Heart right ventricle (tissue), 16 donors: ENCODE data around the gene HLTF. TPM values are rescaled to one million over a fixed set of nuclear protein-coding genes. Genes with fewer than 3 reads are reported as not detected.

Experiments used
- ATAC-seq, 8 donors: fragments of 200-7000 bp; cut with Tn5 transposase; one replicate each; pipeline ENCODE4 v1.9.1; 2020; ENCODE audit warnings: mild to moderate bottlenecking in 8 of 8, moderate library complexity in 8 of 8, moderate number of reproducible peaks in 1 of 8
- DNase-seq, 2 donors: peaks; one replicate each; pipeline ENCODE4 v3.0.0-alpha.2; 2020
- H3K27ac ChIP-seq, 10 donors: fragments of 200-600 bp; sonication (generic) in 2 of 10; one replicate each; pipeline versions ENCODE4 v1.5.0 to v1.8.0; 2020 to 2022; ENCODE audit warnings: mild to moderate bottlenecking in 3 of 10
- H3K27me3 ChIP-seq, 7 donors: fragments of 200-600 bp; one replicate each; pipeline ENCODE4 v1.8.0; 2021 to 2022; ENCODE audit warnings: mild to moderate bottlenecking in 2 of 7
- H3K36me3 ChIP-seq, 9 donors: fragments of 200-600 bp; sonication (generic) in 1 of 9; one replicate each; pipeline versions ENCODE4 v1.5.0 to v1.8.0; 2020 to 2022; ENCODE audit warnings: mild to moderate bottlenecking in 2 of 9
- H3K4me1 ChIP-seq, 9 donors: fragments of 200-600 bp; sonication (generic) in 1 of 9; one replicate each; pipeline versions ENCODE4 v1.5.0 to v1.8.0; 2020 to 2022; ENCODE audit warnings: mild to moderate bottlenecking in 4 of 9
- H3K4me3 ChIP-seq, 10 donors: fragments of 200-600 bp; sonication (generic) in 2 of 10; one replicate each; pipeline versions ENCODE4 v1.5.0 to v1.8.0; 2020 to 2022; ENCODE audit warnings: mild to moderate bottlenecking in 7 of 10, moderate library complexity in 2 of 10
- H3K9me3 ChIP-seq, 11 donors: fragments of 200-600 bp in 10 of 11; sonication (generic) in 2 of 11; one replicate each; pipeline versions ENCODE4 v1.5.0 to v1.8.0; 2013 to 2022; ENCODE audit warnings: mild to moderate bottlenecking in 2 of 11, control low read depth in 1 of 11, moderate library complexity in 1 of 11
- CTCF ChIP-seq, 9 donors: fragments of 200-600 bp; sonication (generic) in 2 of 9; IDR thresholded peaks; one replicate each; pipeline versions ENCODE4 v1.5.0 to v1.8.0; 2021 to 2022; ENCODE audit warnings: antibody characterized with exemption in 9 of 9, mild to moderate bottlenecking in 5 of 9, moderate library complexity in 1 of 9
- WGBS, 2 donors: extraction: QIAGEN DNeasy Blood & Tissue Kit; methylation state at CpG; one replicate each; pipeline ENCODE4 v1.1.7; 2013; ENCODE audit warnings: inconsistent platforms in 1 of 2; 5-methylcytosine and 5-hydroxymethylcytosine counted together
- intact Hi-C, 10 donors: fragments of 100-400 bp; cut with DNase I; formaldehyde crosslinking; loops; one replicate each; pipeline versions ENCODE4 v1.11.1 to v1.14.2; 2022
- polyA plus RNA-seq, 2 donors: library from polyadenylated mRNA; stranded (reverse); fragments of 200-250 nt; gene quantifications; one replicate each; pipeline ENCODE4 v1.2.3, GENCODE V29; 2013
- total RNA-seq, 10 donors: library from RNA; stranded (reverse); fragmentation: NEBNext Ultra II Directional in 3 of 10; extraction: Animal tissue kit (Norgen Biotek cat#: 25700) in 3 of 10; gene quantifications; one replicate each; pipeline versions ENCODE4 v1.2.1 to v1.2.4, GENCODE V29; 2021 to 2023
- donor health status: Arrhythmogenic right ventricular cardiomyopathy.
- donor health status: ischemic (EF 13 %, LVEDD 7.1; RV severe dilation, severe dysfunction).
- donor health status: healthy with polysubstance abuse.
- donor health status: DM: no; HTN: yes; CAD: no.
- donor health status: DM: no; HTN: no; CAD: no.
- donor health status: ischemic (EF 25% LVEDD 6.9; RV normal size, moderate dysfunction).
- donor health status: ischemic (EF 25% LVEDD 5.7; RV mildly dilated, moderate dysfunction).
- donor health status: healthy.
- donor health status: DM: yes; HTN: yes; CAD: no.
- donor health status: Ischemic cardiomyopathy.
- donor health status: ischemic (EF 35%, LVEDD 5.7; RV mildly dilated, moderate dysfunction).
- donor health status: nonischemic (EF 11% LVEDD 7.7; RV severe dilation, severe dysfunction).
- donor health status: DM: yes; HTN: yes; CAD: no.
- donor health status: PGD.
- donor health status: ischemic (EF 29% LVEDD 5.4; RV normal size, mild dysfunction).
- donor health status: nonischemic (EF 23%, LVEDD 6.1; RV moderate dilation, normal function).

HLTF gene
- total and polyA plus RNA-seq, 12 donors = 4.5 to 38.6 (median 26.0) TPM

GRCh38 chr3:149089395-149089794 is 3.1 kb upstream of the HLTF start:
- Histone ChIP-seq H3K27me3 (no peaks in the 10 kb centered on the region), H3K4me1 (peaks cover 0 to 18% (median 10%) of the 10 kb centered on the region in 9 donors), H3K4me3 (no peak overlapping the region), H3K36me3 (peaks cover 0 to 4% (median 0%) of the 10 kb centered on the region in 9 donors), H3K27ac (no peak overlapping the region), H3K9me3 (no peaks in the 10 kb centered on the region)
- no peak for TF ChIP-seq CTCF (IDR thresholded peaks at IDR 0.05)
- 70 to 84% methylated on average over 3 of the region's 3 CpGs for WGBS, 2 donors
- DNase-seq = no peak
- no peak for ATAC-seq
- intact Hi-C loops = loop anchor here in 2 of 10 donors (10.0 kb wide), 1 partner anchor 135 kb away; no protein-coding TSS in a partner anchor

GRCh38 chr3:149087208-149087607 is 875 bp upstream of the HLTF start:
- no peak for TF ChIP-seq CTCF (IDR thresholded peaks at IDR 0.05)
- H3K4me1 ChIP-seq = peaks cover 0 to 18% (median 10%) of the 10 kb centered on the region in 9 donors
- no peaks in the 10 kb centered on the region for H3K9me3 ChIP-seq
- no peaks in the 10 kb centered on the region for H3K27me3 ChIP-seq
- H3K27ac ChIP-seq = no peak overlapping the region
- DNase-seq = no peak
- WGBS, 2 donors = 98% methylated on average over 15 of the region's 15 CpGs
- no peak for ATAC-seq
- intact Hi-C loops = loop anchor here in 2 of 10 donors (10.0 kb wide), 1 partner anchor 132 kb away; no protein-coding TSS in a partner anchor
- peak overlapping the region in 1 of 10 donors; percentile 73 for H3K4me3 ChIP-seq
- peaks cover 0 to 22% (median 0%) of the 10 kb centered on the region in 9 donors for H3K36me3 ChIP-seq

GRCh38 chr3:149085828-149086231 is 503 bp downstream of the HLTF start:
- peaks cover 0 to 36% (median 0%) of the 10 kb centered on the region in 9 donors for H3K36me3 ChIP-seq
- no peaks in the 10 kb centered on the region for H3K9me3 ChIP-seq
- H3K27ac ChIP-seq = peak overlapping the region in 9 of 10 donors; percentile 54 to 78 (median 70)
- peak in 1 of 2 donors; percentile 8 for DNase-seq
- intact Hi-C loops = loop anchor here in 2 of 10 donors (10.0 kb wide), 1 partner anchor 131 kb away; no protein-coding TSS in a partner anchor
- peak; percentile 14 to 58 (median 40) for ATAC-seq
- no peak for TF ChIP-seq CTCF (IDR thresholded peaks at IDR 0.05)
- 0% methylated on average over 21 of the region's 21 CpGs for WGBS, 2 donors
- peak overlapping the region; percentile 54 to 87 (median 74) for H3K4me3 ChIP-seq
- H3K27me3 ChIP-seq = no peaks in the 10 kb centered on the region
- H3K4me1 ChIP-seq = peaks cover 0 to 18% (median 10%) of the 10 kb centered on the region in 9 donors

GRCh38 chr3:149081772-149082171 is 4.6 kb downstream of the HLTF start:
- intact Hi-C loops = loop anchor here in 3 of 10 donors (5.0 to 10.0 kb wide), 2 partner anchors 59 to 127 kb away; no protein-coding TSS in a partner anchor
- peaks cover 0 to 60% (median 0%) of the 10 kb centered on the region in 9 donors for H3K36me3 ChIP-seq
- DNase-seq = no peak
- no peak for ATAC-seq
- peaks cover 0 to 16% (median 10%) of the 10 kb centered on the region in 9 donors for H3K4me1 ChIP-seq
- no peaks in the 10 kb centered on the region for H3K27me3 ChIP-seq
- H3K4me3 ChIP-seq = no peak overlapping the region
- 88 to 95% methylated on average over 1 of the region's 1 CpG for WGBS, 2 donors
- no peak for TF ChIP-seq CTCF (IDR thresholded peaks at IDR 0.05)
- H3K27ac ChIP-seq = no peak overlapping the region
- H3K9me3 ChIP-seq = no peaks in the 10 kb centered on the region
